SK-N-SH treated with all-trans-retinoic acid at 6 μM for 48 hours (cell line): ENCODE measurements around the gene TIPIN.

Source experiments
- ARNTL ChIP-seq: fragments of 450-650 bp; formaldehyde crosslinking; IDR thresholded peaks from 2 replicates; pipeline ENCODE4 v1.5.0; 2020; ENCODE audit warnings: low read depth, mild to moderate bottlenecking, moderate library complexity, borderline replicate concordance
- CSDC2 ChIP-seq: fragments of 250-450 bp; sonication (Bioruptor Pico); IDR thresholded peaks from 2 replicates; pipeline ENCODE4 v1.5.0; 2020; ENCODE audit warnings: mild to moderate bottlenecking, moderate library complexity
- ESRRG ChIP-seq: fragments of 250-450 bp; sonication (Bioruptor Pico); IDR thresholded peaks from 2 replicates; pipeline ENCODE4 v1.6.1; 2021; ENCODE audit warnings: mild to moderate bottlenecking
- OSR1 ChIP-seq: fragments of 250-450 bp; sonication (Bioruptor Pico); IDR thresholded peaks from 2 replicates; pipeline ENCODE4 v1.8.0; 2022; ENCODE audit warnings: moderate library complexity, mild to moderate bottlenecking, inconsistent platforms
- PATZ1 ChIP-seq: fragments of 250-450 bp; sonication (Bioruptor Pico); IDR thresholded peaks from 2 replicates; pipeline ENCODE4 v1.8.0; 2020; ENCODE audit warnings: mild to moderate bottlenecking, moderate library complexity, borderline replicate concordance
- POU6F1 ChIP-seq: fragments of 250-450 bp; sonication (Bioruptor Pico); IDR thresholded peaks from 2 replicates; pipeline ENCODE4 v1.8.0; 2021; ENCODE audit warnings: low read depth, mild to moderate bottlenecking, moderate library complexity, borderline replicate concordance
- RARB ChIP-seq: fragments of 250-450 bp; sonication (Bioruptor Pico); IDR thresholded peaks from 2 replicates; pipeline ENCODE4 v1.8.0; 2021; ENCODE audit warnings: mild to moderate bottlenecking, moderate library complexity
- SNAI2 ChIP-seq: fragments of 250-450 bp; sonication (Bioruptor Pico); IDR thresholded peaks from 2 replicates; pipeline ENCODE4 v1.5.0; 2020; ENCODE audit warnings: mild to moderate bottlenecking, moderate library complexity
- TOX ChIP-seq: fragments of 250-450 bp; sonication (Bioruptor Pico); IDR thresholded peaks from 2 replicates; pipeline ENCODE4 v1.8.0; 2021; ENCODE audit warnings: mild to moderate bottlenecking, moderate library complexity, borderline replicate concordance
- ZFP3 ChIP-seq: fragments of 250-450 bp; sonication (Bioruptor Pico); IDR thresholded peaks from 2 replicates; pipeline ENCODE4 v1.5.0; 2020; ENCODE audit warnings: mild to moderate bottlenecking, moderate library complexity
- ZFP30 ChIP-seq: fragments of 450-650 bp; formaldehyde crosslinking; IDR thresholded peaks from 2 replicates; pipeline ENCODE4 v1.5.0; 2022; ENCODE audit warnings: mild to moderate bottlenecking, moderate library complexity
- ZNF8 ChIP-seq: fragments of 450-650 bp; formaldehyde crosslinking; IDR thresholded peaks from 2 replicates; pipeline ENCODE4 v1.5.0; 2020; ENCODE audit warnings: mild to moderate bottlenecking, moderate library complexity

GRCh38 chr15:66291816-66292570, 64.5 kb downstream of the TIPIN start:
- no peak for TF ChIP-seq POU6F1 (CRISPR knock-in tag)
- TF ChIP-seq SNAI2 (CRISPR knock-in tag), result no peak
- no peak for TF ChIP-seq CSDC2 (CRISPR knock-in tag)
- no peak for TF ChIP-seq TOX (CRISPR knock-in tag)
- no peak for TF ChIP-seq OSR1
- TF ChIP-seq ZNF8, result no peak
- TF ChIP-seq ZFP30 (CRISPR knock-in tag), result no peak
- no peak for TF ChIP-seq RARB (CRISPR knock-in tag)
- no peak for TF ChIP-seq ESRRG
- TF ChIP-seq PATZ1 (CRISPR knock-in tag), result no peak
- no peak for TF ChIP-seq ARNTL (CRISPR knock-in tag)
- TF ChIP-seq ZFP3, result no peak
